Stimulated activated CD4-positive, alpha-beta T cell treated with anti-CD3 and anti-CD28 coated beads, Interleukin-12 subunit alpha, Interleukin-12 subunit beta, amount 100 ng/mL, for 48 hours (primary cell): ENCODE data around the gene TTC36.
"Not testable (repeated sequence)": the region's sequence is repeated elsewhere in the genome, so short reads cannot be mapped to it uniquely, and the experiment has no call there.

Experiments
- DNase-seq, 3 donors: peaks; one replicate each; pipeline ENCODE4 v3.0.0-alpha.2; 2020; ENCODE audit warnings: low read depth in 2 of 3, low spot score in 1 of 3

Gene TTC36

GRCh38 chr11:118574636-118575035, 47.4 kb downstream of the TTC36 start:
- no peak for DNase-seq

GRCh38 chr11:118577995-118578394, 50.7 kb downstream of the TTC36 start:
- not testable (repeated sequence) for DNase-seq
